PC-3 (cell line): ENCODE measurements around the gene TFF2.

ENCODE experiments used
- CTCF ChIP-seq: fragments of 300-600 bp; sonication (generic); conservative IDR thresholded peaks from 2 replicates; pipeline ENCODE4 v1.5.1; 2017; ENCODE audit warnings: antibody characterized with exemption, low read depth, mild to moderate bottlenecking, low read length
- EZH2 ChIP-seq: fragments of 300-600 bp; sonication (generic); IDR thresholded peaks from one replicate; pipeline ENCODE4 v1.6.1; 2017; ENCODE audit warnings: antibody characterized with exemption, mild to moderate bottlenecking, low read length; ENCODE audit not compliant: unreplicated experiment

GRCh38 chr21:42387164-42387563, 36.4 kb upstream of the TFF2 start:
- TF ChIP-seq CTCF = no peak
- no peak for TF ChIP-seq EZH2
